ENCODE measurements around the gene SMOC1.
"Not testable (repeated sequence)": the region's sequence is repeated elsewhere in the genome, so short reads cannot be mapped to it uniquely, and the experiment has no call there.

SMOC1 gene

DNA sequence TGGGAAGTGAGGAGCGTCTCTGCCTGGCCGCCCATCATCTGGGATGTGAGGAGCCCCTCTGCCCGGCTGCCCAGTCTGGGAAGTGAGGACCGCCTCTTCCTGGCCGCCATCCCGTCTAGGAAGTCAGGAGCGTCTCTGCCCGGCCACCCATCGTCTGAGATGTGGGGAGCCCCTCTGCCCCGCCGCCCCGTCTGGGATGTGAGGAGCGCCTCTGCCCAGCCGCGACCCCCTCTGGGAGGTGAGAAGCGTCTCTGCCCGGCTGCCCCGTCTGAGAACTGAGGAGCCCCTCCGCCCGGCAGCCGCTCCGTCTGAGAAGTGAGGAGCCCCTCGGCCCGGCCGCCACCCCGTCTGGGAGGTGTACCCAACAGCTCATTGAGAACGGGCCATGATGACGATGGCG, 23.8 kb downstream of the SMOC1 start:
- DNase-seq = not testable (repeated sequence)

DNA sequence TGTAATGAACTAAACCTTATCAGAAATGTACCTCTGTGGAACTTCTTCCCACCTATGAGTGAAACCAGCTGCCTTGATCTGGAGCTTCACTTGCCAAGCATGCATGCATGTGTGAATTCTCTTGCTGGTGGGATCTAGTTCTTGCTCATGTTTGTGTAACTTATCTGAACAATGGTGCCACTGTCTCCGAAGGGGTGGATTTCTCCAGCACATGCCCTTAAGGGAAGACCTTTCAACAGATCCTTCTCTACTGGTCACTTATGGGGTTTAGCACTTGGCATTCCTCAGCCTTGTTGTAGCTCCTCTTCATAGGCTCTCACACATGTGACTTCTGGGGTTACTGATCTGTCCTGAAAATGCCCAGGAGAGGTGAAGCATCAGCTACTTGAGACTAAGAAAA, 25.0 kb downstream of the SMOC1 start:
- DNase-seq = no peak

DNA sequence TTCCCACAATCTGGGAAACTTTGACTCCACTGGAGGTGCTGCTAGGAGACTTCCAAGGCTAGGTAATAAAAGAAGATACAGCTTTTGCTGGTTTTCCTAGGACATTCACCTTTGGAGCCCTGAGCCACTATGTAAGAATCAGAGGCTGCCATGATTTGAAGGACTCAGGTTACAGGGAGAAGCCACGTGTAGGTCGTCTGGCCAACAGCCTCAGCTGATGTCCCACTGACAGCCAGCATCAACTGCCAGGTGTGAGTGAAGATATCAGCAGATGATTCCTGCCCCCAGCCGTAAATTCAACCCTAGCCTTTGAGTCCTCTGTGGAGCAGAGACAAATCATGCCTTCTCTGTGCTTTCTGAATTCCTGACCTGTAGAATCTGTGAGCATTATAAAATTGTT, 27.0 kb downstream of the SMOC1 start:
- DNase-seq = no peak

DNA sequence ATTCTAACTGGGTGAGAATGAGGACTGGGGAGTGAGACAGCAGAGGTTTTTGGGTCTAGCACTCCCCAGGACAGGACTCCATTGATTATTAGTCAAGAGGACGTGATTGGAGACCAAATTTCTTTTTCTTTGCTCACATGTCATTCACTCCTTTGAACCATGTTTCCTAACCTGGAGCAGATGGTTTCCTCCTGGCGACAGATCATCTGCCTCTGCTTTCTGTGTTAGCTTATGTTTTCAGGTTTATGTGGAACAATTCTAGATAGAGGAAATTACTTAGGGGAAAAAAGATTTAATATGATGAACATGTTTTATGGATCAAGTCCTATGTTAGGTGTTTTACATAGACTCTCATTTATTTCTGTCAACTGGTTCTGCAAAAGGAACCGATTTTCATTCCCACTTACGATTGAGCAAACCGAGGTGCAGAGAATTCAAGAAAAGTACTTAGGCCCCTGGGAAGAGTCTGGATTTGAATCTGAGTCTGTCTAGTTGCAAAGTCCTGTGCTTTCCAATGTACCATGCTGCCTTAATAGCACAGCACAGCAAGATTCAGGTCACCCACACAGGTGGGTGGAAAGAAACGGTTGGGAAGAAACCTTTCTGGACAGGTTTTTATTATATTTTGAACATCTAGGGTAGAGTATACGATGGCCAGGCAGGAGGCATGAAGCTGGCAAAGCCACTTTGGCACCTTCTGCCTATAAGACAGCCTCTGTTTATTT, 30.8 kb downstream of the SMOC1 start:
- no peak for DNase-seq

DNA sequence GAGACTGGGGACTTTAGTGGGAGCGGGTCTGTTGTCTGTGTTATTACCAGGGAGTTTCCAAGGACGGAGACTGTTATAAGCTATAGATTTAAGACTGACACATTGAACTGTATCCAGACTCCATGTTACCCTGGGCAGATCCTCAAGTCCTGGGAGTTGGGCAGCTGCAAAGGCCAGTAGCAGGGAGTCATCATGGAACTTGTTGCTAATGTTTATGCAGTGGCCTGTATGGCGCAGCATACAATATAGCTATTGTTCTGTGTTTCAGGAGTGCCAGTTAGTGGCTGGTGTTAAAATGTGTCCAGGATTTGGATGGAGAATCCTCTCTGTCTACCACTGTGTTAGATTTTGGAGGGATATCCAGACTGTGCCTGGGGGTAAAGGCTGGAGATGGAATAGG, 31.7 kb downstream of the SMOC1 start:
- no peak for DNase-seq

DNA sequence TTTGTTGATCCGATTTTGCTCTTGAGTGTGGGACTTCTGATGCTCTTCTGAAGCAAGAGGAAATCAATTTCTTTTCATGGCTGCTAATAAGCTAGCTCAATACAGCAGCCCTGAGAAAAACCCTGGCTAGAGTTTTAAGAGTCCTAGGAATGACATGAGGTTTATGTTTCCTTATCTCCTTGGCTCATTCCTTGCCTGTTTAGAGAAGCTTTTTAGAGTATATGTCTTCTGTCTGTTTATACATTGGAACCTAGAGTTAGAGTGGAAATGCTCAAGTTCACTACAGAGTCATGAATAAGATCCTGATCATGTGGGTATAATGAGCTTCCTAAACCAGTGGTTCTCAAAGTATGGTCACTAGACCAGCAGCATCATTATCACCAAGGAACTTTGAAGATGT, 34.5 kb downstream of the SMOC1 start:
- no peak for DNase-seq

DNA sequence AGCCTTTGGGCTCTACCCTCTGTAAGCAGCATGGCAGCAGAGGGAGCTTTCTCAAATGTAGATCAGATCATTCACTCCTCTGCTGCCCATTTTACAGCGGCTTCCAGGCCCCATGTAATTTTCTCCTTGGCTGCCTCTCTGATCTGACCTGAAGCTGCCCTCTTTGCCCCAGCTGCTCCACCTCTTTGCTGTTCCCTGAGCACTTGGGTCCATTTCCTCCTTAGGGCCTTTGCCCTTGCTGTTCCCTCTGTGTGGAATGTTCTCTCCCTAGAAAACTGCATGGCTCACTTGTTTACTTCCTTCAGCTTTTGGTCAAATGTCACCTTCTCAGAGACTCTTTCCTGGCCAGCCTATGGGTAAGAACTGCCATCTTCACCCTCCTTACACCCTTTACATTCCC, 37.2 kb downstream of the SMOC1 start:
- DNase-seq = no peak

DNA sequence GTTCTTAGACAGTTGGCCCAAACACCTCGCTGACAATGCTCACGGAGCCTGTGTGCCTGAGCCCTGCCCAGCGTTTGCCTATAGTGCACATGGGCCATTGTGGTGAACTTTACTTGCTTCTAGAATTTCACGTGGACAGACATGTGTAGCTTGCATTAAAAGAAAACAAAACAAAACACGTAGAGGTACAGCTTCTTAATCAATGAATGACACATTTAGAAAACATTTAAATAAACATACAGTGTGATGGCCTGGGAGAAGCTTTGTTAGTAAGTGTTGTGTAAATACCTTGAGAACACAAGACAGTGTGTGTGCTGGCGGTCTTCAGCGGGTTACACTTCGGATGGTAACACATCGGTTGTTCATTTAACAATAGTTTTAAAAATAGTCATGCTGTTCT, 38.1 kb downstream of the SMOC1 start:
- no peak for DNase-seq

DNA sequence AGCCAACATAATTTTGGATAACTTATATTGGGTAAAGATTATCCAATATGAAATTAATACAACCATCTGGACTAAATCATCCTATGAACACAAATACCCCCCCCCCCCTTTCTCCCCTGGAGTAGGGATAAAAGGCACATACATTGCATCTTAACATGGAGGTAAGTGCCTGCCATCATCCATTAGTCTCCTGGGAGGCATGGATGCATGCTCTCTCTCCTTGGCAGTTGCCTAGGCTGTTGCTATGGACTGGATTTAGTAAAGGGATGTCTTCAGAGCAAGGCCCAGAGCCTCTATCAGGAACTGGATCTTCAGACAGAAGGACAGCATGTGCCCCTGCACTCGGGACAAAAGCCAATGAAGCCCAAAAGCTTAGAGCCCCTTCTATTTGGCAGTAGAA, 40.6 kb downstream of the SMOC1 start:
- DNase-seq = no peak

DNA sequence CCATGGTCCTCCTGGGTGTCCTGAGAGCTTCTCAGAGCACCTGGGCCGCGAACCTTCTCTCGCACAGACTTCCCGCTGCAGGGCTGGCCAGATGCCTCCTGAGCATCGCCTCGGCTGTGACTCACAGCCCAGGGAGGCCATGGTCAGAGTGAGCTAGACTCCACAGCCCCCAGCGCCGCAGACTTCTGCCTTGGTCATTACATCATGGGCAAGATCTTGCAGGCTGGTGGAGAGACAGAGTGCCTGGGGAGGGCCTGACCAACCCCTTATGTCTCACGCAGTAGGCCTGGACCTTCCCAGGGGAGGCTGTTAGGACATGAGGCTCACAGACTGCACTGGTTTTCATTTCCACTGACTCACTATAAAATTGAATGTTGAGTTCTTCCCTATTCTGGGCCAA, 41.8 kb downstream of the SMOC1 start:
- no peak for DNase-seq

DNA sequence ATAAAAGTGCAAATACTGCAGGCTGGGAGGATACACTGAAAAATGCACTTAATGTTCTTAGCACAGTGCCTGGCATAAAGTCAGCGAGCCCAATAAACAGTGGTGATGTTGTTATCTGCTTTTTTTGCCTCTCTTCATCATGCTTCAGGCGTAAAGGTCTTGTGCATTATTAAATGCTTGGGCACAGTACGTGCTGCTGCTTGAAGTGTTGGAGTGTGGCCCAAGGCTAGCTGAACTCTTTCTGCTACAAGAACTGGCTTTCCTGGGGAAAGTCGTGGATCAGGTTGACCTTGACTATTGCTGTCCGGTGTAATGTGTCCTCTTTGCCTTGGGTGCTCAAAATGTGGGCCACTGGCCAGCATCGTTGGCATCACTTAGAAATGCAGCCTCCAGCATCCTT, 43.0 kb downstream of the SMOC1 start:
- no peak for DNase-seq

DNA sequence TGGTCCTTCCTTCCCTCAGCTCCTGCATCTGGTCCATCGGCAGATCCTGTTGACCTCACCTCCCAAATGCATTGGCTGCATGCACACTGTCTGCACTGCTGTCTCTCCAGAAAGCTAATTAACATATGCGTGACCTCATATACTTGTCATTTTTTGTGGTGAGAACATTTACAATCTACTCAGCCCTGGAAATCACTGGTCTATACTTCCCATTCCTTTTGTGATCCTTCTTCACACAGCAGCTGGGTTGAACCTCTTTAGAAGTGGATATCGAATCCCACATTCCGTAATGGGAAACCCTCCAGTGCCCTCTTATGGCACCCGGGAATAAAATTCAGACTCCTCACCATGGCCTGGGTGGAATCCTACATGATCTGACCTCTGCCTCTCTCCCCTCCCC, 45.0 kb downstream of the SMOC1 start:
- no peak for DNase-seq

DNA sequence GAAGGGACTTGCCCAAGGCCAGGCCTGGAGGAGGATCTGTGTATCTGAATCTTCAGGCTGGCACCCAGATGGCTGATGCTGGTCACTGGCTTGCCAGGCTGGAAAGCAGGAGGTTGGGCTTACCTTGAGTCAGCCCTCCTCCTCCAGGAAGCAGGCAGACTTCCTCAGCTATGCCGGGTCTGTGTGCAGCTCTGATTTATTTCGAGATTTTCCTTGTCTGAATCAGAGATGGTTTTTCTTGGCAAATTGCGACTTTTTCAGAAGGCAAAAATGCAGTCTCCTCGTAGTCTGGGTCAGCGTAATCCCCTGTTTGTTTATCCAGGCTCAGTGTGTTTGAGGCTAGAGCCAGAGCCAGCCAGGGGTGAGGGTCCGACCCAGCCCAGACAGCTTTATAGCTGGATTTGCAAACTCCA, 48.9 kb downstream of the SMOC1 start:
- DNase-seq = no peak

DNA sequence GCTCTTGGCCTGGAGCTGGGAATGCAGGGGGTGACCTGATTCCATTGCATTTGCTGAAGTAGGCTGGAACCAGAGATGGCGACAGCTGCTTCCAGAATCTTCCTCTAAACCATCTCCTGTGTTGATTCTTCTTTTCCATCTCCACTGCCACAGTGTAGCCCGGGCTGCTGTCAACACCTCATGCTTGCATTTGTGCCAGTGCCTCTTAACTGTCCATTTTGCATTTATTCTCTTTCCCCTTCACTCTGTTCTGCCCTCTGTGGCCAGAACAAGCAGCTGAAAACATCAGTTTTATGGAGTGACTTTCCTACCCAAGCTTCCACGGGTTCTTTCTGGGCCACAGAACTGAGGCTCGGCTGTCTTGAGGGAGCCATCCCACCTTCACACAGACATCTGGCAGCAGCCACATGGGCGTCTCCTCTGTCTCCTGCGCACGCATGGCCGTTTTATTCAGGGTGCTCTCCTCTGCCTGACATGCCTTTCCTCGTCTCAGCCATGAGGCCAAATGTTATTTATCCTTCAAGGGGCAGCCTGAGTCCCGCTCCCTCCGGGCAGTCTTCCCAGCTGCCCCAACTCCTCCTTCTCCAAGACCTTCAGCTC, 51.7 kb downstream of the SMOC1 start:
- no peak for DNase-seq

DNA sequence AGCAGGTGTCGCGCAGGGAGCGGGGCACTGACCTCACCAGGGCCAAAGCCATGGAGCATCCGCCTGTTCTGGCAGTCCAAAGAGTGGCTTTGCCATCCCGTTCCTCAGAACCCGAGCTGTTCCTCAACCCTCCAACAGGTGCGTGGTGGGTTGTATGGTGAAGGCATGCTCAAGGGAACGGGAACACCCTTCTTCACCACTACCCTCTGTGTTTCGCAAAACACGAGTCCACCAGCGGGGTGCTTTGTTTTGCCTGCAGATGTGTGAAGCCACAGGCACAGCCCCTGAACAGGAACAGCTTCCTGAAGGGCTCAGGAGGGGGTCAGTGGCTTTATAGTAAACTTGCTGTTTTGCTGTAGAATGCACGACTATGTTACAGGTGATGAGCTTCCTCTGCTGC, 52.7 kb downstream of the SMOC1 start:
- no peak for DNase-seq

DNA sequence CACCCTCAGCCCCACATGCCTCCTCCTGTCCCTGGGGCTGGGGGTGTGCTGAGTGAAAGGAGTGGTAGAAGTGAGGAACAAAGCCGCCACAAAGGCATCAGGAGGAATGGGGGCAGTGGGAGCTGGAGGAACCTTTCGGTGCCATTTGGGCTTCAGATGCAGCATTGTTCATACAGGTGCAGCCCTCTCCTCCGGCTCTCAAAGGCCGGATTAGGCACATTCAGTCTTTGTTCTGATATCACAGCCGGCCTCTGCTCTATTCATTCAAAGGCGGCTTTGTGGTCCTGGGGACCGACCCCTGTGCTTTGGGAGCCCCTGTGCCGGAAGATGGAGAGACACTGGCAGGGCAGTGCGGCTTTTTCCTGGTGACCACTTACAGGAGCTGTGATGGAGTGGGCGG, 53.2 kb downstream of the SMOC1 start:
- no peak for DNase-seq

DNA sequence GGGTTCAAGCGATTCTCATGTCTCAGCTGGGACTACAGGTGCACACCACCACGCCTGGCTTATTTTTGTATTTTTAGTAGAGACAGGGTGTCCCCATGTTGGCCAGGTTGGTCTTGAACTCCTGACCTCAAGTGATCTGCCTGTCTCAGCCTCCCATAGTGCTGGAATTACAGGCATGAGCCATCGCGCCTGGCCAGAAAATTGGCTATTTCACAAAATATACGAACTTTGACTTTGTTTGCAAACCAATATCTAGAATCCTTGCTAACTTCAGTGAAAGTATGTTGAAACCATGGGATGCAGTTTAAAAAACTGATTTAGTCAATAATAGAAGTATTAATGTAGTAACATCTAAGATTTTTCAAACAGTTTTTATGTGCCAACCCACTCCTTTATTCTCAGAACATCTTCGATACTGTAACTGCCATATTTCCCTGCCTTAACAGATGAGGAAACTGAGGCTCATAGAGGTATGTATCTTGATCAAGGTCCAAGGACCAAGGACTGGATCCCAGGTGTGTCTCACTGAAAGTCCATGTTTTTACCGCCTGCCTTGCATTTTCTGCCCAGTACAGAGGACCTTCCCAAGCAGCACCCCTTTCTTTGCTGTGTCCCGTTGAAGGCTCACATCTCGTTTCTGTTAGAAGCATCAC, 54.5 kb downstream of the SMOC1 start:
- no peak for DNase-seq

DNA sequence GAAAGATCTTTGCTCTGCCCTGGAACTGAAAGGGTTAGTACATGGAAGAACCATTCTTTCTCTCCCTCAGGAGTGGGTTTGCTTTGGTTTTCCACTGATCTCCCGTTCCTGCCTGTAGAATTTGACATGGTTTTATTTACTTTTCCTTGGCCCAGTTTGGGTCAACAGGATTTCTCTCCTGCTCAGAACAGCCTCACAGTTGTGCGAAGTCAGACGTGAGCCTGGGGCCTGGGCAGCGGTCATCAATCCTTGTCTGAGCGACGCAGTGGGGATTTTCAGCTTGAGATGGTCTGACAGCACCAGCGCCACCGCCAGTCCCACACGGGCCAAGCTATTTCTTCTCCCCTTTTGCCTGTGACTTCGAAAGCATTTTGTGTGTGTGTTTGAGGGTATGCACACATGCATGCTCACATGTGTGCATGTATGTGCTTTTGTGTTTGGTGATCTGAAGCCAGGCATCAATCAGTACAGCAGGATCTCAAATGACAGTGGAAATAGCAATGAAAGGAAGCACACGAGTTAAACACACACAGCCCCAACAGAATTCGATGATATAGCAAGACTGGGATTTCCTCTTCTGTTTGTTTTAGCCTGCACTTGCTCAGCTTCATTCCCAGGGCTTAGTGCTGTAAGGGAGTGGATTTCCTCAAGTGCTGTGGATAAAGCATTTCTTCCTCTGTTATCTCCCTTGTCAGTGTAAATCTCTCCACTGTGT, 58.3 kb downstream of the SMOC1 start:
- DNase-seq = no peak

DNA sequence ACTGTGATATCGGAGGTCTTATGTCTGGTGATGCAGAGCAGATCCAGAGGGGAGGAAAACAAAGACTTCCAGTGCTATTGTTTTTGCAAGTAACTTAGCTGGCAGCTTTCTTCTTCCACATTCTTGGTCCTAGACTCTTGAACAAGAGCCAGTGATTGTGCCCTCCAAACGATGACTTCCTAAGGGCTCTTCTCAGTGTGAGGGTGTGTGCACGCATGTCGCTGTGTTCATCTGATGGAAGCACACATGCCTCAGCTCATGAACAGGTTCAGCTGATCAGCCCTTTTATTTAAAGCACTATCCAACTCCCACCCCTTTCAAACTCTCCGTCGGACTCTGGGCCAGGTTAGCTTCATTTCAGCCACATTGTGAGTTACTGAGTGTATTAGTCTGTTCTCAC, 59.5 kb downstream of the SMOC1 start:
- no peak for DNase-seq

DNA sequence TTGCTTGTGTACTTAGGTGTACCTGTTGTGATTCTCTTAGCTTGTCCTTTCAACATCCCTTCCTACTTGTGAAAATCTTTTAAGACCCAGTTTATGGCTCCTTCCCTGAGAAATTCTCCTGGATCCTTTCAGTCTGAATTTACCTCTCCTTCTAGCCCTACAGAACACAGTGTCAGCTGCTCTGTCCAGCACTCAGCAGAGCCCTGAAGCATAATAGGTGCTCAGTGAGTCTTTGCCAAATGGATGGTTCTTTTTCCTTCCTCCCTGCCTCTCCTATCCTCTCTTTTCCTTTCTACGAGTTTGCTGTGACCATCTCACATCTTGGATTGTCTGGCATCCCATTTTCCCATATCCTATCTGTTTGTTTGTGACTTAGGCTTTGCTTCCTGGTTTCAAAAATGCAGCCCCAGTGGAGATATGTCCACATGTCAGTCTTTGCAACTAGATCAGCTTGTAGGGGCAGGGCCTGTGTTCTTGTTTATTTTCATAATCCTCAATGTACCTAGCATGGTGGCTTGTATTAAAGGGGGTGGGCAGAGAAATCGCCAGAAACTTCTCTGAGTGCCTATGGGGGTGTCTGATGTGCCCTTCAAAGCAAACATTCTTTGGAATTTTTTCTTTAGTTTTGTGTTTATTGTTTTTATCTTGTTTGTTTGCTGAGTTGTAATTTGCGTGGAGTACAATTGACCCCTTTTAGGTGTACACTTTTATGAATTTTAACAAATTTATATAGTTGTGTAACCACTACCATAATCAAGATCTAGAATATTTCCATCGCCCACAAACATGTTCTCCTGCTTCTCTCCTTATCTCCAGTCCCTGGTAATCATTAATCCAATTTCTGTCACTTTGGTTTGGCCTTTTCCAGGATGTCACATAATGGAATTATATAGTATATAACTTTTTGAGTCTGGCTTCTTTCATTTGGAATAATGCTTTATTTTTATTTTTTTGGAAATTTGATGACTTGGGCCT, 62.8 kb downstream of the SMOC1 start:
- DNase-seq = no peak

DNA sequence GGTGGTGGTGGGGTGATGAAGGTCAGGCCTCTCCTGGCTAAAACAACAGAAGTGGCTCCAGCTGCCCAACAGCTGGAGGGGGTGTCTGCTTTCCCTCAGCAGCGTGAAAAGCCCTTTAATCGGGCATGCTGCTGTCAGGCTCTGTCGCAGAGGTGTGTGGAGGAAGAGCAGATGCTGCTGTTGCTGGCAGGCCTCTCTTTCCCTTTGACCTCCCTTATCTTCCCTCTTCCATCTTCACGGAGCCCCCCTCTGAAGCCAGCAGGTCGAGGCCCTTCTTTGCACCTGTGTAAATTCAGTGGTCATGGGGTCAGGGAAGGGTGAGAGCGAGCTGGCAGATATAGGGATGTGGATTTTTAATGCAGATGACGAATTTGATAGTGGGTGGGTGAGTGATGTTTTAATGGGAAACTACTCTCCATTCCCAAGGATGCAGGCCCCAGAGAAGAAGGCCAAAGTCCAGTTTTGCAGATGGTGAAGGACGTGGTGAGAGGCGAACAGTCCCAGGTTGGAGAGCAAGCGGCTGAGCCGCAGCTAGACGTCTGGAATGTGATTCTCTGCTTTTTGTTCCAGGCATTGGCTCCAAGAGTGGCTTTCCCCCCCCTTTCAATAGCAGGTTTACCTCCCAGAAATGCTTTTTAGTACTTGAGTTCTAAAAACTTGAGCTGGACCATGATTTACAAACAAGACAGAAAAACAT, 64.0 kb downstream of the SMOC1 start:
- DNase-seq = no peak

DNA sequence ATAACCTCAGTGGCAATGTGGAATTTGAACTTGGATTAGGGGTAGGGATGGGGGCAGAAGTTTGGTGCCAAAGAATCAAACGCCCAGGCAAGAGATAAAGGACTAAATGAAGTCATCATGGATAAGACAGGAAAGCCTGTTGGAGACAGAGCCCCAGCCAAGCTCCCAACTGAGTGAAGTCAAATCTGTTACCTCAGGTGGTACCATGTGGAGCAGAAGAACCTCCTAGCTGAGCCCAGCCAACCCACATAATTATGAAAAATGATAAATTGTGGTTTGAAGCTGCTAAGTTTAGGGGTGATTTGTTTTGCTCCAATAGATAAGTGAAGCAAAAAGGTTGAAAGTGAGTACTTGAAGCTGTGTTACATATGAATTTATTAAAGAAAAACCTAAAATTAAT, 66.1 kb downstream of the SMOC1 start:
- no peak for DNase-seq

All from NCI-H1417 treated with DMSO at 0.1 percent for 48 hours (cell line).